KMS-11 (cell line): ENCODE results near the gene USP2.

Experiments used
- H2AFZ ChIP-seq: fragments of 200-600 bp; sonication (generic); 2 replicates; pipeline ENCODE4 v1.6.1; 2016; ENCODE audit warnings: antibody characterized with exemption, mixed run types, low read depth
- H3K27ac ChIP-seq: fragments of 200-600 bp; sonication (generic); 2 replicates; pipeline ENCODE4 v1.6.1; 2016; ENCODE audit warnings: mild to moderate bottlenecking, mixed run types
- H3K27me3 ChIP-seq: fragments of 200-600 bp; sonication (generic); 2 replicates; pipeline ENCODE4 v1.6.1; 2017; ENCODE audit warnings: mild to moderate bottlenecking, low read depth, mixed run types, moderate library complexity; ENCODE audit not compliant: insufficient read depth
- H3K36me3 ChIP-seq: fragments of 200-600 bp; sonication (generic); 2 replicates; pipeline ENCODE4 v1.6.1; 2017; ENCODE audit warnings: mild to moderate bottlenecking, mixed run types; ENCODE audit not compliant: insufficient read depth
- H3K4me1 ChIP-seq: fragments of 200-600 bp; sonication (generic); 2 replicates; pipeline ENCODE4 v1.6.1; 2016; ENCODE audit warnings: mild to moderate bottlenecking, low read depth, mixed run types; ENCODE audit not compliant: poor library complexity, severe bottlenecking
- H3K4me2 ChIP-seq: fragments of 200-600 bp; sonication (generic); 2 replicates; pipeline ENCODE4 v1.7.0; 2016; ENCODE audit warnings: mild to moderate bottlenecking, mixed run types
- H3K4me3 ChIP-seq: fragments of 200-600 bp; sonication (generic); IDR thresholded peaks from 2 replicates; pipeline ENCODE4 v1.6.1; 2017; ENCODE audit warnings: low read depth, low read length, mixed read lengths; ENCODE audit not compliant: insufficient read depth
- H3K79me2 ChIP-seq: fragments of 200-600 bp; sonication (generic); 2 replicates; pipeline ENCODE4 v1.6.1; 2016; ENCODE audit warnings: low read depth, mixed run types; ENCODE audit not compliant: insufficient read depth
- H3K9ac ChIP-seq: fragments of 200-600 bp; sonication (generic); 2 replicates; pipeline ENCODE4 v1.6.1; 2016; ENCODE audit warnings: mild to moderate bottlenecking, mixed run types
- H4K20me1 ChIP-seq: fragments of 200-600 bp; sonication (generic); 2 replicates; pipeline ENCODE4 v1.6.1; 2016; ENCODE audit warnings: mild to moderate bottlenecking, mixed run types; ENCODE audit not compliant: insufficient read depth
- TF ChIP-seq, protein P1 (sequence below): fragments of 200-600 bp; sonication (generic); conservative IDR thresholded peaks from 2 replicates; pipeline ENCODE4 v1.6.1; 2017; ENCODE audit warnings: low read depth, mild to moderate bottlenecking, antibody characterized with exemption, low read length, moderate library complexity, mixed read lengths

USP2 gene

DNA sequence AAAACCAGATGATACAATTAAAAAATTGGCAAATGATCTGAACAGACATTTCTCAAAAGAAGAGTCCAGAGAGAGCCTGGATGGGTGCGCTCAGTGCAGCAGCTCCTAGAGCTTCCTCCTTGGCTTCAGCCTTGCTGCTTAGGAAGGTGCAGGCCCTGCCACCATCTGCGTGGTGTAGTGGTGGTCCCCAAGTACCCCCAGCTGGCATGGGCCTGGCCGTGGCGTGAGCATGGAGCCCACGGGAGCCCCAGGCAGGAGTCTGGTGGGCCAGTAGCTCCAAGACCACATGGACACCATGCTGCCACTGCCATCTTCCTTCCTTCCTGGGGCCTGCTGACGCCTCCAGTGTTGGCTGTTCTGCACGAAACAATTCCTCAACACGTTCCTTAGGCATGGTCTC is 21.0 kb upstream of the USP2 start:
- no peak overlapping the region for H3K4me3 ChIP-seq
- no peak overlapping the region for H3K27ac ChIP-seq
- H3K4me1 ChIP-seq = no peaks in the 10 kb centered on the region
- H3K36me3 ChIP-seq = no peaks in the 10 kb centered on the region
- H3K4me2 ChIP-seq = no peak overlapping the region
- no peaks in the 10 kb centered on the region for H4K20me1 ChIP-seq
- TF ChIP-seq, protein P1, sequence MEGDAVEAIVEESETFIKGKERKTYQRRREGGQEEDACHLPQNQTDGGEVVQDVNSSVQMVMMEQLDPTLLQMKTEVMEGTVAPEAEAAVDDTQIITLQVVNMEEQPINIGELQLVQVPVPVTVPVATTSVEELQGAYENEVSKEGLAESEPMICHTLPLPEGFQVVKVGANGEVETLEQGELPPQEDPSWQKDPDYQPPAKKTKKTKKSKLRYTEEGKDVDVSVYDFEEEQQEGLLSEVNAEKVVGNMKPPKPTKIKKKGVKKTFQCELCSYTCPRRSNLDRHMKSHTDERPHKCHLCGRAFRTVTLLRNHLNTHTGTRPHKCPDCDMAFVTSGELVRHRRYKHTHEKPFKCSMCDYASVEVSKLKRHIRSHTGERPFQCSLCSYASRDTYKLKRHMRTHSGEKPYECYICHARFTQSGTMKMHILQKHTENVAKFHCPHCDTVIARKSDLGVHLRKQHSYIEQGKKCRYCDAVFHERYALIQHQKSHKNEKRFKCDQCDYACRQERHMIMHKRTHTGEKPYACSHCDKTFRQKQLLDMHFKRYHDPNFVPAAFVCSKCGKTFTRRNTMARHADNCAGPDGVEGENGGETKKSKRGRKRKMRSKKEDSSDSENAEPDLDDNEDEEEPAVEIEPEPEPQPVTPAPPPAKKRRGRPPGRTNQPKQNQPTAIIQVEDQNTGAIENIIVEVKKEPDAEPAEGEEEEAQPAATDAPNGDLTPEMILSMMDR = no peak
- H3K27me3 ChIP-seq = no peaks in the 10 kb centered on the region
- H2AFZ ChIP-seq = no peak overlapping the region
- no peak overlapping the region for H3K9ac ChIP-seq
- no peaks in the 10 kb centered on the region for H3K79me2 ChIP-seq

DNA sequence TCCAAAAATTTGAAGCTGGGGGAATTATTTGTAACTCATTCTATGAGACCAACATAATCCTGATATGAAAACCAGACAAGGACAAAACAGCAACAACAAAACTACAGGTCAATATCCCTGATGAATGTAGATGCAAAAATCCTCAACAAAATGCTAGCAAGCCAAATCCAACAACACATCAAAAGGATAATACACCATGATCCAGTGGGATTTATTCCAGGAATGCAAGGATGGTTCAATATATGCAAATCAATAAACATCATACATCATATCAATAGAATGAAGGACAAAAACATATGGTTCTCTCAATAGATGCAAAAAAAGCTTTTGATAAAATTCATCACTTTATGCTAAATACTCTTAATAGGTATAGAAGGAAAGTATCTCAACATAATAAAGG is 19.4 kb upstream of the USP2 start:
- Histone ChIP-seq H3K79me2 (no peaks in the 10 kb centered on the region), H3K36me3 (no peaks in the 10 kb centered on the region), H3K4me2 (no peak overlapping the region), H3K4me3 (no peak overlapping the region), H4K20me1 (no peaks in the 10 kb centered on the region), H2AFZ (no peak overlapping the region), H3K9ac (no peak overlapping the region), H3K4me1 (no peaks in the 10 kb centered on the region), H3K27me3 (no peaks in the 10 kb centered on the region), H3K27ac (no peak overlapping the region)
- TF ChIP-seq, protein P1 = no peak

DNA sequence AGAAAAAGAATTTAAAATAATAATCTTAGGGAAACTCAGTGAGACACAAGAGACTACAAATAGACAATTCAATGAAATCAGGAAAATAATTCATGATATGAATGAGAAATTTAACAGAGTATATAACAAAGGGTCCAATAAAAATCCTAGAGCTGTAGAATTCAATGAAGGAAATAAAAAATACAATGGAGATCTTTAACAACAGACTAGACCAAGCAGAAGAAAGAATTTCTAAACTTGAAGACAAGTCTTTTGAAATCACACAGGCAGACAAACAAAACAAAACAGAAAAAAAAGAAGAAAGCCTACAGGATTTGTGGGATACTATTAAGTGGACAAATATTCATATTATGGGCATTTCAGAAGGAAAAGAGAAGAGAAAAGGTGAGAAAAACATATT is 16.2 kb upstream of the USP2 start:
- no peaks in the 10 kb centered on the region for H4K20me1 ChIP-seq
- no peak overlapping the region for H2AFZ ChIP-seq
- H3K27me3 ChIP-seq = no peaks in the 10 kb centered on the region
- no peaks in the 10 kb centered on the region for H3K79me2 ChIP-seq
- H3K9ac ChIP-seq = no peak overlapping the region
- TF ChIP-seq, protein P1 = no peak
- no peak overlapping the region for H3K4me3 ChIP-seq
- no peak overlapping the region for H3K4me2 ChIP-seq
- H3K4me1 ChIP-seq = no peaks in the 10 kb centered on the region
- no peak overlapping the region for H3K27ac ChIP-seq
- H3K36me3 ChIP-seq = no peaks in the 10 kb centered on the region

DNA sequence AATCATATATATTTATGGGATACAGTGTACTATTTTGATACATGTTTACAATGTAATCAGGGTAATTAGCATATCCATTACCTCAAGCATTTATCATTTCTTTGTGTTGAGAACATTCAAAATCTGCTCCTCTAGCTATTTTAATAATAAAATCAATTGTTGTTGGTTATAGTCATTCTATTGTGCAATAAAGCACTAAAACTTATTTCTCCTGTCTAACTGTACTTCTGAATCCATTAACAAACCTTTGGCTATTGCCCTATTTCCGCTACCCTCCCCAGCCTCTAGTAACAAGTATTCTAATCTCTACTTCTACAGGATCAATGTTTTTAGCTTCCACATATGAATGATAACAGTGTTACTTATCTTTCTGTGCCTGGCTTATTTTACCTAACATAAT is 15.3 kb upstream of the USP2 start:
- no peak overlapping the region for H3K4me2 ChIP-seq
- no peak overlapping the region for H3K4me3 ChIP-seq
- H3K79me2 ChIP-seq = no peaks in the 10 kb centered on the region
- no peaks in the 10 kb centered on the region for H3K27me3 ChIP-seq
- TF ChIP-seq, protein P1 = no peak
- H2AFZ ChIP-seq = no peak overlapping the region
- H3K4me1 ChIP-seq = no peaks in the 10 kb centered on the region
- no peaks in the 10 kb centered on the region for H3K36me3 ChIP-seq
- H3K9ac ChIP-seq = no peak overlapping the region
- H4K20me1 ChIP-seq = no peaks in the 10 kb centered on the region
- H3K27ac ChIP-seq = no peak overlapping the region

DNA sequence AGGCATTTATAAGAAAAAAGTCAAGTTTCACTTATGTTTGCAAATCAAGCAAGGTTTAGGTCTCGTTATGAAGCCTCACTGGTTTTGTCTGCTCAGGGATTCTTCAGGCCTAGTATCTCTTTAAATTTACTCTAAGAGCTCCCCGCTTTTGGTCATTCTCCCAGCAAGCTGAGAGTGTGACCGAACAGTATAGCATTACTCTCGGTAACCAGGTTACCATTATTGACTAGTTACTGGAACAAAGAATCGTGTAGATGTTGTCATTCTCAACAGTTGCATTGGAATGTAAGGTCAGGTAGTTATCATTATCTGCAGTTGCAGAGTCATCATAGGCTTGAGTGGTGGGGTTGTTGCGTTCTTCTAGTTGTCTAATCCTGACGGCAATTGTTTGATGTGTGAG is 9.8 kb upstream of the USP2 start:
- Histone ChIP-seq H4K20me1 (no peaks in the 10 kb centered on the region), H3K27ac (no peak overlapping the region), H3K9ac (no peak overlapping the region), H3K4me1 (no peaks in the 10 kb centered on the region), H3K4me2 (no peak overlapping the region), H3K36me3 (no peaks in the 10 kb centered on the region), H3K79me2 (no peaks in the 10 kb centered on the region), H3K27me3 (no peaks in the 10 kb centered on the region), H3K4me3 (no peak overlapping the region), H2AFZ (no peak overlapping the region)
- TF ChIP-seq, protein P1 = no peak
